K562 (cell line): Measurements from ENCODE around the gene S100A7A. TPM values are rescaled to one million over a fixed set of nuclear protein-coding genes. Genes with fewer than 3 reads are reported as not detected.

Experiments used
- ARNT ChIP-seq, 2 experiments: fragments of 450-650 bp; IDR thresholded peaks; 2 replicates each; pipeline ENCODE4 v1.6.1; 2016; ENCODE audit warnings: mild to moderate bottlenecking in 1 of 2
- ASH1L ChIP-seq: fragments of 450-650 bp; IDR thresholded peaks from 2 replicates; pipeline ENCODE4 v1.6.1; 2018; ENCODE audit warnings: borderline replicate concordance, mild to moderate bottlenecking, low read depth; ENCODE audit not compliant: partially characterized antibody
- BRD9 ChIP-seq: fragments of 450-650 bp; IDR thresholded peaks from 2 replicates; pipeline ENCODE4 v1.6.1; 2018; ENCODE audit warnings: low read depth; ENCODE audit not compliant: partially characterized antibody
- CEBPG ChIP-seq, 3 experiments: fragments of 200-800 bp in 1 of 3; sonication (Bioruptor generic) in 1 of 3; sonication (generic) in 1 of 3; formaldehyde crosslinking in 1 of 3; IDR thresholded peaks in 2 of 3; conservative IDR thresholded peaks in 1 of 3; 2 replicates each; pipeline versions ENCODE4 v1.6.1 to v1.8.0; 2016 to 2022; ENCODE audit warnings: missing compliant biosample characterization in 2 of 3, missing genetic modification characterization in 2 of 3, mild to moderate bottlenecking in 1 of 3, missing genetic modification reagents in 1 of 3
- CREB3L1 ChIP-seq: fragments of 450-650 bp; IDR thresholded peaks from 2 replicates; pipeline ENCODE4 v1.6.1; 2014; ENCODE audit warnings: low read depth, mild to moderate bottlenecking, moderate library complexity, borderline replicate concordance
- FIP1L1 ChIP-seq: fragments of 200-400 bp; formaldehyde crosslinking; IDR thresholded peaks from 2 replicates; pipeline ENCODE4 v1.6.1; 2018; ENCODE audit warnings: mild to moderate bottlenecking, low read depth, low read length; ENCODE audit not compliant: poor library complexity, severe bottlenecking
- HNRNPL ChIP-seq: fragments of 200-400 bp; formaldehyde crosslinking; IDR thresholded peaks from 2 replicates; pipeline ENCODE4 v1.6.1; 2017; ENCODE audit warnings: low read depth, mild to moderate bottlenecking, low read length
- KLF6 ChIP-seq: fragments of 250-450 bp; sonication (Bioruptor Pico); IDR thresholded peaks from 2 replicates; pipeline ENCODE4 v1.4.0; 2020; ENCODE audit warnings: mild to moderate bottlenecking, moderate library complexity, borderline replicate concordance
- NR2C1 ChIP-seq, 2 experiments: fragments of 450-650 bp; IDR thresholded peaks; 2 replicates each; pipeline ENCODE4 v1.6.1; 2017; ENCODE audit warnings: mild to moderate bottlenecking in 2 of 2, antibody characterized with exemption in 1 of 2, inconsistent platforms in 1 of 2, missing compliant biosample characterization in 1 of 2, missing genetic modification characterization in 1 of 2
- NR4A1 ChIP-seq, 2 experiments: fragments of 250-450 bp in 1 of 2; fragments of 450-650 bp in 1 of 2; sonication (Bioruptor Pico) in 1 of 2; IDR thresholded peaks; 2 replicates each; pipeline versions ENCODE4 v1.4.0 to v1.6.1; 2016 to 2020; ENCODE audit warnings: mild to moderate bottlenecking in 2 of 2, missing compliant biosample characterization in 1 of 2, missing genetic modification characterization in 1 of 2, moderate library complexity in 1 of 2
- PCBP2 ChIP-seq: fragments of 200-400 bp; formaldehyde crosslinking; IDR thresholded peaks from 2 replicates; pipeline ENCODE4 v1.6.1; 2018; ENCODE audit warnings: low read length, low read depth, mild to moderate bottlenecking, moderate library complexity; ENCODE audit not compliant: poor library complexity, severe bottlenecking
- PHF21A ChIP-seq: fragments of 450-650 bp; IDR thresholded peaks from 2 replicates; pipeline ENCODE4 v1.6.1; 2017; ENCODE audit warnings: low read depth, borderline replicate concordance
- RAD21 ChIP-seq, 2 experiments: fragments of 250-450 bp in 1 of 2; fragments of 450-650 bp in 1 of 2; sonication (Bioruptor Pico) in 1 of 2; formaldehyde crosslinking in 1 of 2; IDR thresholded peaks in 1 of 2; conservative IDR thresholded peaks in 1 of 2; 2 replicates each; pipeline versions ENCODE4 v1.4.0 to v1.8.0; 2020 to 2022; ENCODE audit warnings: mild to moderate bottlenecking in 2 of 2, moderate library complexity in 1 of 2
- RBM15 ChIP-seq: fragments of 200-400 bp; formaldehyde crosslinking; IDR thresholded peaks from 2 replicates; pipeline ENCODE4 v1.6.1; 2018; ENCODE audit warnings: mild to moderate bottlenecking, low read length, moderate library complexity; ENCODE audit not compliant: insufficient read depth
- SIRT6 ChIP-seq: IDR thresholded peaks from one replicate; pipeline ENCODE4 v1.6.1; 2012; ENCODE audit warnings: low read depth, mild to moderate bottlenecking, control low read depth, inconsistent platforms, low read length, moderate library complexity
- SMARCB1 ChIP-seq: IDR thresholded peaks from 2 replicates; pipeline ENCODE4 v1.6.1; 2011; ENCODE audit warnings: improper control_type of control experiment, low read depth; ENCODE audit not compliant: insufficient read length
- TAF9B ChIP-seq: fragments of 450-650 bp; IDR thresholded peaks from 2 replicates; pipeline ENCODE4 v1.6.1; 2018; ENCODE audit warnings: mild to moderate bottlenecking; ENCODE audit not compliant: partially characterized antibody
- YBX1 ChIP-seq: fragments of 450-650 bp; IDR thresholded peaks from 2 replicates; pipeline ENCODE4 v1.7.1; 2016; ENCODE audit warnings: mild to moderate bottlenecking
- ZFP1 ChIP-seq: fragments of 450-650 bp; formaldehyde crosslinking; IDR thresholded peaks from 2 replicates; pipeline ENCODE4 v1.4.0; 2020; ENCODE audit warnings: mild to moderate bottlenecking, mixed read lengths
- ZNF778 ChIP-seq: fragments of 450-650 bp; formaldehyde crosslinking; IDR thresholded peaks from 2 replicates; pipeline ENCODE4 v1.4.0; 2020; ENCODE audit warnings: mild to moderate bottlenecking, moderate library complexity
- polyA plus RNA-seq, 8 experiments: library from polyadenylated mRNA; depleted of rRNA in 4 of 8; stranded (reverse) in 5 of 8; unstranded in 3 of 8; fragments of >200 nt; fragmentation: Nextera tagmentation in 2 of 8; fragmentation: Illumina TruSeq in 1 of 8; extraction: Ambion mirVana in 2 of 8; extraction: Trizol in 1 of 8; gene quantifications; 2 replicates each; pipeline versions ENCODE4 v1.2.1 to v1.2.3, GENCODE V29; 2011 to 2014; ENCODE audit warnings: inconsistent platforms in 1 of 8, missing spikeins in 1 of 8
- total RNA-seq, 7 experiments: library from RNA; depleted of rRNA in 6 of 7; stranded (reverse); fragments of >200 nt in 6 of 7; fragmentation: Illumina TruSeq in 2 of 7; extraction: Trizol in 2 of 7; gene quantifications; 2 replicates each; pipeline versions ENCODE4 v1.2.1 to v1.2.3, GENCODE V29; 2011 to 2021; ENCODE audit warnings: low replicate concordance in 1 of 7
- TF ChIP-seq, protein P1 (sequence below): fragments of 250-450 bp; sonication (Bioruptor Pico); IDR thresholded peaks from 2 replicates; pipeline ENCODE4 v1.5.0; 2021
- TF ChIP-seq, protein P2 (sequence below), 2 experiments: fragments of 150-350 bp in 1 of 2; IDR thresholded peaks; 2 replicates each; pipeline ENCODE4 v1.6.1; 2012 to 2016; ENCODE audit warnings: low read depth in 2 of 2, low read length in 2 of 2, mild to moderate bottlenecking in 1 of 2, moderate library complexity in 1 of 2

The S100A7A gene
- total and polyA plus RNA-seq, 9 of the 15 experiments (the other 6 are each of a cell fraction or from before 2014, with no cell fraction given): not detected

- TF ChIP-seq TAF9B: no peak
- TF ChIP-seq CREB3L1: peak; percentile 73; the same call in 1 of the 2 replicates
- TF ChIP-seq SIRT6: no peak
- TF ChIP-seq NR2C1 (IDR thresholded peaks at IDR 0.05): no peak
- TF ChIP-seq NR2C1 (tag; IDR thresholded peaks at IDR 0.05): no peak
- TF ChIP-seq, protein P1, sequence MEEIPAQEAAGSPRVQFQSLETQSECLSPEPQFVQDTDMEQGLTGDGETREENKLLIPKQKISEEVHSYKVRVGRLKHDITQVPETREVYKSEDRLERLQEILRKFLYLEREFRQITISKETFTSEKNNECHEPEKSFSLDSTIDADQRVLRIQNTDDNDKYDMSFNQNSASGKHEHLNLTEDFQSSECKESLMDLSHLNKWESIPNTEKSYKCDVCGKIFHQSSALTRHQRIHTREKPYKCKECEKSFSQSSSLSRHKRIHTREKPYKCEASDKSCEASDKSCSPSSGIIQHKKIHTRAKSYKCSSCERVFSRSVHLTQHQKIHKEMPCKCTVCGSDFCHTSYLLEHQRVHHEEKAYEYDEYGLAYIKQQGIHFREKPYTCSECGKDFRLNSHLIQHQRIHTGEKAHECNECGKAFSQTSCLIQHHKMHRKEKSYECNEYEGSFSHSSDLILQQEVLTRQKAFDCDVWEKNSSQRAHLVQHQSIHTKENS (CRISPR knock-in tag): no peak
- no peak for TF ChIP-seq HNRNPL
- no peak for TF ChIP-seq CEBPG (CRISPR knock-in tag; IDR thresholded peaks at IDR 0.05)
- no peak for TF ChIP-seq CEBPG (tag; conservative IDR thresholded peaks at IDR 0.05 in 1 of 2, IDR thresholded peaks at IDR 0.05 in 1 of 2)
- no peak for TF ChIP-seq KLF6 (CRISPR knock-in tag)
- no peak for TF ChIP-seq NR4A1 (CRISPR knock-in tag; IDR thresholded peaks at IDR 0.05)
- no peak for TF ChIP-seq NR4A1 (tag; IDR thresholded peaks at IDR 0.05)
- peak in 1 of 2 experiments; percentile 50; a peak in 3 of 4 replicates for TF ChIP-seq RAD21 (CRISPR knock-in tag; conservative IDR thresholded peaks at IDR 0.05 in 1 of 2, IDR thresholded peaks at IDR 0.05 in 1 of 2)
- TF ChIP-seq PCBP2: no peak
- TF ChIP-seq ZNF778 (CRISPR knock-in tag): no peak
- no peak for TF ChIP-seq PHF21A
- no peak for TF ChIP-seq SMARCB1
- TF ChIP-seq ARNT (IDR thresholded peaks at IDR 0.05): no peak
- no peak for TF ChIP-seq ZFP1 (CRISPR knock-in tag)
- no peak for TF ChIP-seq RBM15
- TF ChIP-seq FIP1L1: no peak
- no peak for TF ChIP-seq BRD9
- no peak for TF ChIP-seq ASH1L
- no peak for TF ChIP-seq YBX1
- TF ChIP-seq, protein P2, sequence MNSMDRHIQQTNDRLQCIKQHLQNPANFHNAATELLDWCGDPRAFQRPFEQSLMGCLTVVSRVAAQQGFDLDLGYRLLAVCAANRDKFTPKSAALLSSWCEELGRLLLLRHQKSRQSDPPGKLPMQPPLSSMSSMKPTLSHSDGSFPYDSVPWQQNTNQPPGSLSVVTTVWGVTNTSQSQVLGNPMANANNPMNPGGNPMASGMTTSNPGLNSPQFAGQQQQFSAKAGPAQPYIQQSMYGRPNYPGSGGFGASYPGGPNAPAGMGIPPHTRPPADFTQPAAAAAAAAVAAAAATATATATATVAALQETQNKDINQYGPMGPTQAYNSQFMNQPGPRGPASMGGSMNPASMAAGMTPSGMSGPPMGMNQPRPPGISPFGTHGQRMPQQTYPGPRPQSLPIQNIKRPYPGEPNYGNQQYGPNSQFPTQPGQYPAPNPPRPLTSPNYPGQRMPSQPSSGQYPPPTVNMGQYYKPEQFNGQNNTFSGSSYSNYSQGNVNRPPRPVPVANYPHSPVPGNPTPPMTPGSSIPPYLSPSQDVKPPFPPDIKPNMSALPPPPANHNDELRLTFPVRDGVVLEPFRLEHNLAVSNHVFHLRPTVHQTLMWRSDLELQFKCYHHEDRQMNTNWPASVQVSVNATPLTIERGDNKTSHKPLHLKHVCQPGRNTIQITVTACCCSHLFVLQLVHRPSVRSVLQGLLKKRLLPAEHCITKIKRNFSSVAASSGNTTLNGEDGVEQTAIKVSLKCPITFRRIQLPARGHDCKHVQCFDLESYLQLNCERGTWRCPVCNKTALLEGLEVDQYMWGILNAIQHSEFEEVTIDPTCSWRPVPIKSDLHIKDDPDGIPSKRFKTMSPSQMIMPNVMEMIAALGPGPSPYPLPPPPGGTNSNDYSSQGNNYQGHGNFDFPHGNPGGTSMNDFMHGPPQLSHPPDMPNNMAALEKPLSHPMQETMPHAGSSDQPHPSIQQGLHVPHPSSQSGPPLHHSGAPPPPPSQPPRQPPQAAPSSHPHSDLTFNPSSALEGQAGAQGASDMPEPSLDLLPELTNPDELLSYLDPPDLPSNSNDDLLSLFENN (IDR thresholded peaks at IDR 0.05; ENCODE audit: low read depth in 2 of 2, low read length in 2 of 2): no peak
These were observed 11.6 kb upstream of the S100A7A start (continued) for GRCh38 chr1:153404768-153405167.
